Mammary epithelial cell (primary cell): ENCODE measurements around the gene CMTM5.

Experiments used
- EZH2 ChIP-seq: IDR thresholded peaks from 2 replicates; pipeline ENCODE4 v1.6.1; 2012; ENCODE audit warnings: low read length, inconsistent platforms, borderline replicate concordance
- TF ChIP-seq, protein P1 (sequence below), 2 donors: IDR thresholded peaks in 1 of 2; conservative IDR thresholded peaks in 1 of 2; 2 replicates each; pipeline ENCODE4 v1.5.1; 2011 to 2012; ENCODE audit warnings: inconsistent platforms in 2 of 2, low read length in 2 of 2, mild to moderate bottlenecking in 2 of 2, control low read depth in 1 of 2, low read depth in 1 of 2; ENCODE audit not compliant: insufficient read depth in 1 of 2; ENCODE audit errors: extremely low read depth in 1 of 2

DNA sequence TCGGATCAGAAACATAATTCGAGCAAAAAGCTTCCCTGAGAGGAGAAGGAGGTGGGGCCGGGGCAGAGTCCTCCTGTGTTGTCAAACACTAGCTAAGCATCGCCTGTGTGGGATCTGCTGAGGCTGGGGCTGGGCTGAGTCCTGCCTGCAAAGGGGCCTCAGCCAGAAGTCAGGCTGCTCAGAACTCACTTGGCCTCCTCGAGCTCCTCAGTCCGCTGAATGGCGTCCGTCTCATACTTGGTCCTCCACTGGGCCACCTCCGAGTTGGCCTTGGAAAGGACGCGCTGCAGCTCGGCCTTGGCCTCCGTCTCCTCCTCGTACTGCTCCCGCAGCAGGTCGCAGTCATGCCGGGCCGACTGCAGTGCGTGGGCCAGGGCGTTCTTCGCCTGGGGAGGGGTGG lies 41.2 kb downstream of the CMTM5 start:
- TF ChIP-seq, protein P1, sequence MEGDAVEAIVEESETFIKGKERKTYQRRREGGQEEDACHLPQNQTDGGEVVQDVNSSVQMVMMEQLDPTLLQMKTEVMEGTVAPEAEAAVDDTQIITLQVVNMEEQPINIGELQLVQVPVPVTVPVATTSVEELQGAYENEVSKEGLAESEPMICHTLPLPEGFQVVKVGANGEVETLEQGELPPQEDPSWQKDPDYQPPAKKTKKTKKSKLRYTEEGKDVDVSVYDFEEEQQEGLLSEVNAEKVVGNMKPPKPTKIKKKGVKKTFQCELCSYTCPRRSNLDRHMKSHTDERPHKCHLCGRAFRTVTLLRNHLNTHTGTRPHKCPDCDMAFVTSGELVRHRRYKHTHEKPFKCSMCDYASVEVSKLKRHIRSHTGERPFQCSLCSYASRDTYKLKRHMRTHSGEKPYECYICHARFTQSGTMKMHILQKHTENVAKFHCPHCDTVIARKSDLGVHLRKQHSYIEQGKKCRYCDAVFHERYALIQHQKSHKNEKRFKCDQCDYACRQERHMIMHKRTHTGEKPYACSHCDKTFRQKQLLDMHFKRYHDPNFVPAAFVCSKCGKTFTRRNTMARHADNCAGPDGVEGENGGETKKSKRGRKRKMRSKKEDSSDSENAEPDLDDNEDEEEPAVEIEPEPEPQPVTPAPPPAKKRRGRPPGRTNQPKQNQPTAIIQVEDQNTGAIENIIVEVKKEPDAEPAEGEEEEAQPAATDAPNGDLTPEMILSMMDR (conservative IDR thresholded peaks at IDR 0.05 in 1 of 2, IDR thresholded peaks at IDR 0.05 in 1 of 2; ENCODE audit: extremely low read depth in 1 of 2, insufficient read depth in 1 of 2, low read depth in 1 of 2, low read length in 2 of 2): no peak
- TF ChIP-seq EZH2: no peak
